HepG2 (cell line): Measurements from ENCODE around the gene DYNLL2. TPM values are rescaled to one million over a fixed set of nuclear protein-coding genes. Genes with fewer than 3 reads are reported as not detected.

Experiments
- ATAC-seq: fragments of 200-7000 bp; cut with Tn5 transposase; 3 replicates; pipeline ENCODE4 v1.9.1; 2020; ENCODE audit warnings: mild to moderate bottlenecking, moderate library complexity
- BruUV-seq: library from RNA; stranded (reverse); fragments of 400-500 nt; replicated peaks from 2 replicates; lab custom pipeline; 2021; lab: Mats Ljungman, UMichigan
- CTCF ChIA-PET: fragments of 300-600 bp; formaldehyde crosslinking; extraction: SDS; loops from one replicate; lab custom pipeline; 2021; ENCODE audit warnings: low total read pairs, inconsistent platforms, low intra/inter-chr PET ratio; lab: Yijun Ruan, JAX
- POLR2A ChIA-PET: fragments of 350-600 bp; sonication (Branson Sonifier 250); formaldehyde crosslinking; loops from one replicate; lab custom pipeline; 2020; ENCODE audit warnings: antibody characterized with exemption, inconsistent platforms; lab: Yijun Ruan, JAX
- DNase-seq: peaks from one replicate; pipeline ENCODE4 v3.0.0-alpha.2; 2015; ENCODE audit warnings: low spot score
- FAIRE-seq: peaks from 3 replicates; lab custom pipeline; 2011; peaks lifted over from hg19 to GRCh38; lab: Jason Lieb, UNC
- H2AFZ ChIP-seq: one replicate; pipeline ENCODE4 v1.6.1; 2011; ENCODE audit warnings: low read length, inconsistent platforms
- H3K27ac ChIP-seq: fragments of 300-600 bp; 3 replicates; pipeline ENCODE4 v1.8.0; 2011; ENCODE audit warnings: mixed run types, mild to moderate bottlenecking, mixed read lengths, low read length, inconsistent platforms; ENCODE audit not compliant: insufficient read depth; ENCODE audit errors: extremely low read length
- H3K27me3 ChIP-seq, 2 experiments: fragments of 200-600 bp in 1 of 2; 2 replicates in 1 of 2; 3 replicates in 1 of 2; pipeline versions ENCODE4 v1.6.0 to v1.8.0; 2011; ENCODE audit warnings: low read length in 2 of 2, mild to moderate bottlenecking in 2 of 2, moderate library complexity in 2 of 2, inconsistent platforms in 1 of 2; ENCODE audit not compliant: insufficient read depth in 2 of 2, control insufficient read depth in 1 of 2
- H3K36me3 ChIP-seq, 2 experiments: fragments of 200-600 bp in 1 of 2; replicated peaks in 1 of 2; 2 replicates in 1 of 2; 3 replicates in 1 of 2; pipeline versions ENCODE4 v1.5.1 to v1.8.0; 2011; ENCODE audit warnings: low read length in 2 of 2, inconsistent platforms in 1 of 2; ENCODE audit not compliant: insufficient read depth in 2 of 2, control insufficient read depth in 1 of 2
- H3K4me1 ChIP-seq: 2 replicates; pipeline ENCODE4 v1.5.1; 2012; ENCODE audit warnings: low read length, inconsistent platforms; ENCODE audit not compliant: insufficient read depth
- H3K4me2 ChIP-seq: 2 replicates; pipeline ENCODE4 v1.6.0; 2011; ENCODE audit warnings: low read depth, low read length, inconsistent platforms
- H3K4me3 ChIP-seq, 3 experiments: fragments of 200-600 bp in 1 of 3; sonication (generic), shearing (Covaris generic) in 1 of 3; replicated peaks in 1 of 3; 2 replicates each; pipeline ENCODE4 v1.5.1; 2011 to 2016; ENCODE audit warnings: low read length in 3 of 3, inconsistent platforms in 2 of 3, low read depth in 2 of 3, mild to moderate bottlenecking in 2 of 3, control low read depth in 1 of 3, mixed read lengths in 1 of 3; ENCODE audit not compliant: insufficient read depth in 1 of 3
- H3K79me2 ChIP-seq: one replicate; pipeline ENCODE4 v1.6.1; 2011; ENCODE audit warnings: low read length, inconsistent platforms; ENCODE audit not compliant: insufficient read depth
- H3K9ac ChIP-seq: 2 replicates; pipeline ENCODE4 v1.6.0; 2011; ENCODE audit warnings: mild to moderate bottlenecking, low read depth, low read length, inconsistent platforms; ENCODE audit not compliant: insufficient read depth
- H3K9me3 ChIP-seq: 2 replicates; pipeline ENCODE4 v1.5.1; 2012; ENCODE audit warnings: mild to moderate bottlenecking, low read length
- H4K20me1 ChIP-seq: 2 replicates; pipeline ENCODE4 v1.6.0; 2011; ENCODE audit warnings: inconsistent platforms, mild to moderate bottlenecking, low read length, moderate library complexity; ENCODE audit not compliant: insufficient read depth
- AKNA ChIP-seq: sonication (generic); formaldehyde crosslinking; IDR thresholded peaks from 2 replicates; pipeline ENCODE4 v1.4.0; 2020; ENCODE audit warnings: missing genetic modification reagents, borderline replicate concordance
- BORCS8-MEF2B ChIP-seq: sonication (generic); formaldehyde crosslinking; IDR thresholded peaks from 2 replicates; pipeline ENCODE4 v1.8.0; 2022; ENCODE audit warnings: mild to moderate bottlenecking, missing genetic modification reagents
- FLYWCH1 ChIP-seq: sonication (generic); formaldehyde crosslinking; IDR thresholded peaks from 2 replicates; pipeline ENCODE4 v1.8.1; 2023; ENCODE audit warnings: mild to moderate bottlenecking, missing genetic modification reagents
- HNRNPUL1 ChIP-seq: fragments of 200-400 bp; formaldehyde crosslinking; IDR thresholded peaks from 2 replicates; pipeline ENCODE4 v1.6.1; 2017; ENCODE audit warnings: low read depth, mild to moderate bottlenecking, low read length, moderate library complexity
- MIER3 ChIP-seq: IDR thresholded peaks from 2 replicates; pipeline ENCODE4 v1.6.1; 2016; ENCODE audit warnings: missing compliant biosample characterization, borderline replicate concordance
- MZF1 ChIP-seq: sonication (generic); formaldehyde crosslinking; IDR thresholded peaks from 2 replicates; pipeline ENCODE4 v1.8.1; 2023; ENCODE audit warnings: mild to moderate bottlenecking, missing genetic modification reagents, borderline replicate concordance
- SRSF1 ChIP-seq: fragments of 200-400 bp; formaldehyde crosslinking; optimal IDR thresholded peaks from 2 replicates; pipeline ENCODE3; 2017; ENCODE audit warnings: mild to moderate bottlenecking, low read depth, low read length, moderate library complexity
- YEATS2 ChIP-seq: sonication (generic); formaldehyde crosslinking; IDR thresholded peaks from 2 replicates; pipeline ENCODE4 v1.4.0; 2020; ENCODE audit warnings: missing genetic modification reagents, borderline replicate concordance
- ZNF350 ChIP-seq: sonication (generic); formaldehyde crosslinking; IDR thresholded peaks from 2 replicates; pipeline ENCODE4 v1.4.0; 2020; ENCODE audit warnings: mild to moderate bottlenecking, low read depth, missing genetic modification reagents, borderline replicate concordance
- ZNF510 ChIP-seq: sonication (generic); formaldehyde crosslinking; IDR thresholded peaks from 2 replicates; pipeline ENCODE4 v1.4.0; 2020; ENCODE audit warnings: low read depth, mild to moderate bottlenecking, missing genetic modification reagents
- ZNF614 ChIP-seq: IDR thresholded peaks from 2 replicates; pipeline ENCODE4 v1.6.1; 2018; ENCODE audit warnings: missing biosample characterization, missing genetic modification reagents, inconsistent platforms, borderline replicate concordance
- ZNF724P ChIP-seq: sonication (generic); formaldehyde crosslinking; IDR thresholded peaks from 2 replicates; pipeline ENCODE4 v1.8.0; 2022; ENCODE audit warnings: missing genetic modification reagents, borderline replicate concordance
- WGBS: methylation state at CpG from one replicate; pipeline ENCODE4 v1.1.6; 2017; ENCODE audit warnings: low lambda C conversion rate; 5-methylcytosine and 5-hydroxymethylcytosine counted together
- in situ Hi-C: cut with HindIII; loops from 2 replicates; pipeline ENCODE4 v1.10.0; 2017; ENCODE audit warnings: low pct_unique_long_range_greater_than_20kb; ENCODE audit not compliant: extremely low pct_ligation_motif_present
- intact Hi-C: fragments of 100-400 bp; cut with micrococcal nuclease; formaldehyde crosslinking; loops from one replicate; pipeline ENCODE4 v1.10.0; 2022; ENCODE audit not compliant: unreplicated experiment
- polyA plus RNA-seq, 8 experiments: library from polyadenylated mRNA; depleted of rRNA in 3 of 8; stranded (reverse) in 7 of 8; unstranded in 1 of 8; fragments of >200 nt; fragmentation: Illumina TruSeq in 4 of 8; extraction: Trizol in 4 of 8; gene quantifications; 2 replicates each; pipeline versions ENCODE4 v1.2.1 to v1.2.3, GENCODE V29; 2011 to 2016; ENCODE audit warnings: low read depth in 4 of 8, missing spikeins in 1 of 8, mixed read lengths in 1 of 8; ENCODE audit not compliant: insufficient read depth in 1 of 8
- total RNA-seq, 5 experiments: library from RNA; depleted of rRNA; stranded (reverse); fragments of >200 nt; fragmentation: Illumina TruSeq; extraction: Trizol; gene quantifications; 2 replicates each; pipeline ENCODE4 v1.2.3, GENCODE V29; 2016; ENCODE audit warnings: low read depth in 1 of 5

The DYNLL2 gene
- total and polyA plus RNA-seq, 2 of the 13 experiments (the other 11 are each of a cell fraction or from before 2014, with no cell fraction given), result 9.5 to 29.0 TPM

GRCh38 chr17:58059141-58059540, 24.1 kb upstream of the DYNLL2 start (continued):
- no peak for TF ChIP-seq AKNA (CRISPR knock-in tag)

DNA sequence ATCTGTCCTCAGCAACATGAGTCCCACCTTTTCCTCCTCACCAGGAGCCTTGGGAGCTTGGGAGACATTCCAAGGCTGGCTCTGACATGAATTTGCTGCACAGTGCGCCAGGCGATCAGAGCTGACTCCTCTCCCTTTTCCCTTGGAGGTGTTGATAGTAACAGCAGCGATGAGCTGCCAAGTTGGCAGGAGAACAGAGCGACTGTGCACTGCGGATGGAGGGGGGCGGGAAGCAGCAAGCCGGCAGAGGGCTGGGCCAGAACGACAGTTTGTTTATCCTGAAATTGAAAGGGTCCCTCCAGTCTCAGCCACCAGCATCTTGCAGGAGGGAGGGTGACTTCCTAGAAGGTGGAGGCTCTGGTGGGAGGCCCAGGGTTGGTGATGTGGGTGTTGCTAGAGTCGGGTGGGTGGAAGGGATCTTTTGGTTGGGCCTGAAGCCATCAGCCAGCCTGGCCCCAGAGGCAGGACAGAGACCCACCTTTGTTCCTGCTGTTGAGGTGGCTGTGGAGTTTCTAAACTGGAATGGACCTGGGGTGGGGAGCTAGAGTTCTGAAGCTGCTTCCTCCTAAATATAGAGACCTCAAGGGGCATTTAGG, 22.5 kb upstream of the DYNLL2 start:
- no peak overlapping the region for H2AFZ ChIP-seq
- in situ Hi-C loops, result no loop called here
- WGBS, result 5% methylated on average over 7 of the region's 9 CpGs
- no peaks in the 10 kb centered on the region for H4K20me1 ChIP-seq
- ATAC-seq, result peak; percentile 54
- TF ChIP-seq ZNF510 (CRISPR knock-in tag), result no peak
- TF ChIP-seq SRSF1, result no peak
- no peak for TF ChIP-seq ZNF614 (CRISPR knock-in tag)
- no peak for TF ChIP-seq YEATS2 (CRISPR knock-in tag)
- no peak for TF ChIP-seq MIER3 (CRISPR knock-in tag)
- no peak for TF ChIP-seq ZNF350 (CRISPR knock-in tag)
- no peak for TF ChIP-seq BORCS8-MEF2B
- no peak for TF ChIP-seq ZNF724P
- TF ChIP-seq MZF1 (CRISPR knock-in tag), result no peak
- TF ChIP-seq HNRNPUL1, result no peak
- no peak for TF ChIP-seq FLYWCH1 (CRISPR knock-in tag)
- TF ChIP-seq, all 625 proteins: peak for 0
- no TSS peak for BruUV-seq
- POLR2A ChIA-PET, result interaction anchor here (1.0 kb wide), 1 partner anchor 22 kb away, joined by 4 read pairs; no protein-coding TSS in a partner anchor
- no peaks in the 10 kb centered on the region for H3K9me3 ChIP-seq
- H3K79me2 ChIP-seq, result no peaks in the 10 kb centered on the region
- peaks cover 5 to 58% of the 10 kb centered on the region in 2 experiments for H3K27me3 ChIP-seq
- DNase-seq (no peak), FAIRE-seq (no peak)
- H3K4me3 ChIP-seq, result no peak overlapping the region
- H3K4me1 ChIP-seq, result no peaks in the 10 kb centered on the region
- no peak overlapping the region for H3K9ac ChIP-seq
- H3K4me2 ChIP-seq, result no peak overlapping the region
- CTCF ChIA-PET, result no interaction called here
- H3K27ac ChIP-seq, result no peak overlapping the region
- intact Hi-C loops, result no loop called here
- H3K36me3 ChIP-seq, result no peaks in the 10 kb centered on the region
